H1 (cell line): ENCODE results near the gene KCNC4. TPM values are rescaled to one million over a fixed set of nuclear protein-coding genes. Genes with fewer than 3 reads are reported as not detected.

Source experiments
- CTCF ChIA-PET: fragments of 300-600 bp; sonication (Branson Sonifier 250); formaldehyde crosslinking; loops from one replicate; lab custom pipeline; 2021; ENCODE audit not compliant: partially characterized antibody; lab: Charles Lee
- POLR2A ChIA-PET: fragments of 300-600 bp; sonication (Branson Sonifier 250); formaldehyde crosslinking; loops from one replicate; lab custom pipeline; 2021; ENCODE audit warnings: inconsistent platforms; ENCODE audit not compliant: partially characterized antibody; lab: Charles Lee
- DNase-seq, 2 experiments: peaks; one replicate each; pipeline versions ENCODE4 v3.0.0 to v3.0.0-alpha.2; 2010 to 2022; ENCODE audit warnings: low spot score in 2 of 2, low read depth in 1 of 2, mixed read lengths in 1 of 2
- FAIRE-seq: peaks from 2 replicates; lab custom pipeline; 2011; peaks lifted over from hg19 to GRCh38; lab: Jason Lieb, UNC
- H2AFZ ChIP-seq: 2 replicates; pipeline ENCODE4 v1.8.1; 2012; ENCODE audit warnings: low read length, inconsistent platforms
- H2AK5ac ChIP-seq: 2 replicates; pipeline ENCODE4 v1.6.1; 2013; ENCODE audit warnings: low read depth, low read length
- H2BK120ac ChIP-seq: replicated peaks from 2 replicates; pipeline ENCODE3; 2013; ENCODE audit warnings: low read depth, low read length, inconsistent platforms
- H2BK12ac ChIP-seq: 2 replicates; pipeline ENCODE4 v1.6.1; 2013; ENCODE audit warnings: low read depth, low read length
- H2BK15ac ChIP-seq: 2 replicates; pipeline ENCODE4 v1.6.1; 2013; ENCODE audit warnings: low read length
- H2BK20ac ChIP-seq: 2 replicates; pipeline ENCODE4 v1.6.1; 2013; ENCODE audit warnings: low read length
- H2BK5ac ChIP-seq: 2 replicates; pipeline ENCODE4 v1.6.1; 2013; ENCODE audit warnings: low read depth, low read length
- H3K14ac ChIP-seq: 2 replicates; pipeline ENCODE4 v1.6.1; 2013; ENCODE audit warnings: inconsistent platforms; ENCODE audit not compliant: insufficient read length
- H3K18ac ChIP-seq: 2 replicates; pipeline ENCODE4 v1.6.1; 2013; ENCODE audit warnings: low read length; ENCODE audit errors: extremely low read depth
- H3K23ac ChIP-seq: 2 replicates; pipeline ENCODE4 v1.6.1; 2013; ENCODE audit warnings: inconsistent platforms; ENCODE audit not compliant: insufficient read length
- H3K23me2 ChIP-seq: 2 replicates; pipeline ENCODE4 v1.6.1; 2013; ENCODE audit warnings: low read depth, low read length
- H3K27ac ChIP-seq: 2 replicates; pipeline ENCODE4 v1.6.1; 2011; ENCODE audit warnings: low read depth, low read length, inconsistent platforms
- H3K27me3 ChIP-seq, 4 experiments: replicated peaks in 1 of 4; 1 replicate in 1 of 4; 2 replicates in 3 of 4; pipeline versions ENCODE4 v1.6.1 to v1.8.1; 2011 to 2013; ENCODE audit warnings: low read length in 3 of 4, mild to moderate bottlenecking in 3 of 4, inconsistent platforms in 2 of 4, mixed read lengths in 2 of 4, moderate library complexity in 1 of 4; ENCODE audit not compliant: control insufficient read depth in 3 of 4, insufficient read depth in 3 of 4; ENCODE audit errors: extremely low read depth in 1 of 4
- H3K36me3 ChIP-seq, 4 experiments: 2 replicates each; pipeline versions ENCODE4 v1.6.1 to v1.8.1; 2011 to 2013; ENCODE audit warnings: mild to moderate bottlenecking in 4 of 4, low read length in 3 of 4, moderate library complexity in 2 of 4, control low read depth in 1 of 4, inconsistent platforms in 1 of 4; ENCODE audit not compliant: insufficient read depth in 4 of 4, control insufficient read depth in 2 of 4
- H3K4ac ChIP-seq: replicated peaks from 2 replicates; pipeline ENCODE3; 2013; ENCODE audit warnings: low read length, low read depth, mixed read lengths, inconsistent platforms; ENCODE audit not compliant: insufficient read length
- H3K4me1 ChIP-seq, 4 experiments: replicated peaks in 1 of 4; 1 replicate in 1 of 4; 2 replicates in 3 of 4; pipeline versions ENCODE4 v1.6.1 to v1.8.1; 2011 to 2013; ENCODE audit warnings: low read length in 3 of 4, inconsistent platforms in 2 of 4, mixed read lengths in 1 of 4; ENCODE audit not compliant: insufficient read depth in 4 of 4, control insufficient read depth in 3 of 4
- H3K4me2 ChIP-seq, 2 experiments: 2 replicates each; pipeline versions ENCODE4 v1.6.1 to v1.8.1; 2011 to 2013; ENCODE audit warnings: low read depth in 2 of 2, low read length in 2 of 2, control low read depth in 1 of 2, inconsistent platforms in 1 of 2, mild to moderate bottlenecking in 1 of 2; ENCODE audit not compliant: insufficient read depth in 1 of 2
- H3K4me3 ChIP-seq, 4 experiments: fragments of 200-600, 300-600 bp in 1 of 4; sonication (generic), shearing (Covaris generic), sonication (Bioruptor Twin) in 1 of 4; 2 replicates each; pipeline versions ENCODE4 v1.5.1 to v1.8.1; 2011 to 2016; ENCODE audit warnings: low read length in 4 of 4, low read depth in 3 of 4, control low read depth in 2 of 4, inconsistent platforms in 2 of 4, mild to moderate bottlenecking in 2 of 4, mixed read lengths in 1 of 4, moderate library complexity in 1 of 4; ENCODE audit not compliant: insufficient read depth in 2 of 4; ENCODE audit errors: extremely low read depth in 1 of 4
- H3K56ac ChIP-seq: replicated peaks from 2 replicates; pipeline ENCODE3; 2013; ENCODE audit warnings: low read depth, mild to moderate bottlenecking, mixed read lengths, low read length, inconsistent platforms; ENCODE audit not compliant: insufficient read length
- H3K79me1 ChIP-seq: 2 replicates; pipeline ENCODE4 v1.6.1; 2013; ENCODE audit warnings: low read depth, low read length, control low read depth
- H3K79me2 ChIP-seq, 2 experiments: 2 replicates each; pipeline versions ENCODE4 v1.6.1 to v1.8.1; 2012 to 2013; ENCODE audit warnings: low read length in 2 of 2, mild to moderate bottlenecking in 2 of 2, inconsistent platforms in 1 of 2; ENCODE audit not compliant: insufficient read depth in 2 of 2, control insufficient read depth in 1 of 2
- H3K9ac ChIP-seq, 4 experiments: replicated peaks in 1 of 4; 1 replicate in 1 of 4; 2 replicates in 3 of 4; pipeline versions ENCODE4 v1.6.1 to v1.8.1; 2011 to 2013; ENCODE audit warnings: low read depth in 3 of 4, low read length in 3 of 4, control low read depth in 2 of 4, mild to moderate bottlenecking in 2 of 4, moderate library complexity in 2 of 4, inconsistent platforms in 1 of 4; ENCODE audit errors: extremely low read depth in 1 of 4
- H3K9me3 ChIP-seq, 2 experiments: 2 replicates each; pipeline versions ENCODE4 v1.6.1 to v1.8.1; 2012 to 2013; ENCODE audit warnings: mild to moderate bottlenecking in 2 of 2, moderate library complexity in 2 of 2, control low read depth in 1 of 2, inconsistent platforms in 1 of 2, low read depth in 1 of 2, low read length in 1 of 2, mixed read lengths in 1 of 2; ENCODE audit not compliant: insufficient read depth in 2 of 2
- H4K20me1 ChIP-seq, 2 experiments: replicated peaks in 1 of 2; 2 replicates each; pipeline versions ENCODE3 to v1.8.1; 2011 to 2013; ENCODE audit warnings: inconsistent platforms in 2 of 2, low read length in 2 of 2, mild to moderate bottlenecking in 1 of 2; ENCODE audit not compliant: insufficient read depth in 2 of 2, control insufficient read depth in 1 of 2
- H4K5ac ChIP-seq: 2 replicates; pipeline ENCODE4 v1.6.1; 2013; ENCODE audit warnings: low read length, low read depth, mixed read lengths, inconsistent platforms; ENCODE audit not compliant: insufficient read length
- H4K8ac ChIP-seq: 2 replicates; pipeline ENCODE4 v1.8.0; 2013; ENCODE audit warnings: mild to moderate bottlenecking, moderate library complexity, low read length, inconsistent platforms; ENCODE audit not compliant: insufficient read depth; ENCODE audit errors: extremely low read depth
- H4K91ac ChIP-seq: replicated peaks from 2 replicates; pipeline ENCODE3; 2013; ENCODE audit warnings: low read length, mixed read lengths, inconsistent platforms; ENCODE audit not compliant: insufficient read length
- CTBP2 ChIP-seq: IDR thresholded peaks from 2 replicates; pipeline ENCODE4 v1.7.0; 2011; ENCODE audit warnings: borderline replicate concordance, mild to moderate bottlenecking, moderate library complexity, mixed read lengths, low read length; ENCODE audit not compliant: insufficient read depth, insufficient read length
- E2F6 ChIP-seq: IDR thresholded peaks from 2 replicates; pipeline ENCODE4 v1.6.1; 2012; ENCODE audit warnings: inconsistent platforms
- EZH2 ChIP-seq: fragments of 200-600 bp; sonication (generic); IDR thresholded peaks from 2 replicates; pipeline ENCODE4 v1.7.1; 2012; ENCODE audit warnings: low read depth, mild to moderate bottlenecking, moderate library complexity, low read length, inconsistent platforms; ENCODE audit not compliant: severe bottlenecking
- HDAC6 ChIP-seq: IDR thresholded peaks from one replicate; pipeline ENCODE4 v1.7.1; 2012; ENCODE audit warnings: low read depth, mild to moderate bottlenecking, inconsistent platforms, low read length, moderate library complexity
- JUN ChIP-seq: IDR thresholded peaks from 2 replicates; pipeline ENCODE4 v1.6.1; 2011; ENCODE audit warnings: low read depth, mild to moderate bottlenecking, improper control_type of control experiment, low read length
- KDM4A ChIP-seq: IDR thresholded peaks from one replicate; pipeline ENCODE4 v1.7.1; 2012; ENCODE audit warnings: low read depth, mild to moderate bottlenecking, moderate library complexity, low read length, inconsistent platforms; ENCODE audit not compliant: severe bottlenecking
- MAX ChIP-seq: IDR thresholded peaks from 2 replicates; pipeline ENCODE4 v1.6.1; 2012; ENCODE audit warnings: inconsistent platforms
- WGBS, 2 experiments: shearing (Covaris generic) in 1 of 2; methylation state at CpG; one replicate each; pipeline versions ENCODE4 v1.1.6 to v1.1.7; 2013 to 2015; ENCODE audit warnings: low lambda C conversion rate in 2 of 2, mixed read lengths in 2 of 2, inconsistent platforms in 1 of 2, low coverage in 1 of 2, missing lambda C conversion rate in 1 of 2; ENCODE audit not compliant: insufficient replicate concordance in 2 of 2, insufficient coverage in 1 of 2, insufficient read length in 1 of 2; ENCODE audit errors: extremely low coverage in 1 of 2, missing lambda C conversion rate in 1 of 2; 5-methylcytosine and 5-hydroxymethylcytosine counted together
- polyA plus RNA-seq, 7 experiments: library from polyadenylated mRNA; depleted of rRNA in 3 of 7; stranded (reverse) in 5 of 7; unstranded in 2 of 7; fragments of >200 nt in 5 of 7; fragments of 200-250 nt in 2 of 7; gene quantifications; 1 replicate in 5 of 7; 2 replicates in 1 of 7; 4 replicates in 1 of 7; pipeline versions ENCODE4 v1.2.1 to v1.2.3, GENCODE V29; 2011 to 2013; ENCODE audit warnings: missing spikeins in 2 of 7, mixed read lengths in 2 of 7
- total RNA-seq: library from RNA; stranded (reverse); fragmentation: NEBNext Ultra II Directional; extraction: Animal tissue kit (Norgen Biotek cat#: 25700); gene quantifications from 2 replicates; pipeline ENCODE4 v1.2.1, GENCODE V29; 2021

The KCNC4 gene
- total and polyA plus RNA-seq, 2 of the 8 experiments (the other 6 are each of a cell fraction or from before 2014, with no cell fraction given) = 8.1 to 11.2 TPM

- 82% methylated on average over 5 of the region's 5 CpGs; no CpG with 5 or more reads in 1 of the 2 experiments for WGBS, 2 experiments
- Histone ChIP-seq H3K4me1 (peaks cover 0 to 2% (median 0%) of the 10 kb centered on the region in 4 experiments; a peak in 1 of 7 replicates), H2BK20ac (no peak overlapping the region), H4K91ac (no peak overlapping the region), H4K20me1 (no peaks in the 10 kb centered on the region), H3K23ac (no peak overlapping the region), H3K27me3 (no peaks in the 10 kb centered on the region), H3K4me2 (no peak overlapping the region), H3K9ac (no peak overlapping the region), H3K36me3 (no peaks in the 10 kb centered on the region), H3K23me2 (no peaks in the 10 kb centered on the region), H4K5ac (no peak overlapping the region), H2BK15ac (no peak overlapping the region), H3K14ac (no peak overlapping the region), H2BK12ac (no peak overlapping the region), H3K27ac (no peak overlapping the region), H3K4ac (no peak overlapping the region), H3K4me3 (no peak overlapping the region), H3K79me2 (no peaks in the 10 kb centered on the region), H2BK120ac (no peak overlapping the region), H2AFZ (no peak overlapping the region), H2BK5ac (no peak overlapping the region), H3K9me3 (no peaks in the 10 kb centered on the region), H3K79me1 (no peaks in the 10 kb centered on the region), H2AK5ac (no peak overlapping the region), H3K18ac (no peak overlapping the region), H3K56ac (no peak overlapping the region), H4K8ac (no peak overlapping the region)
- TF ChIP-seq EZH2 (no peak), HDAC6 (no peak), JUN (no peak), MAX (no peak), E2F6 (no peak), KDM4A (no peak), CTBP2 (no peak)
- CTCF ChIA-PET = interaction anchor here (0.7 to 4.5 kb wide), 7 partner anchors 10 to 279 kb away, joined by 3 to 33 read pairs (median 8); no protein-coding TSS in a partner anchor
- DNase-seq (no peak), FAIRE-seq (no peak)
- POLR2A ChIA-PET = no interaction called here
Observed at GRCh38 chr1:110186558-110186957, 23.6 kb upstream of the KCNC4 start.
